GM12891 (cell line): ENCODE results near the gene SIK3.
"Not testable (repeated sequence)": the region's sequence is repeated elsewhere in the genome, so short reads cannot be mapped to it uniquely, and the experiment has no call there.

Experiments
- DNase-seq: peaks from one replicate; pipeline ENCODE4 v3.0.0; 2011; ENCODE audit warnings: low spot score; ENCODE audit not compliant: insufficient read length
- FAIRE-seq: peaks from 2 replicates; lab custom pipeline; 2011; peaks lifted over from hg19 to GRCh38; lab: Jason Lieb, UNC
- PAX5 ChIP-seq: IDR thresholded peaks from 2 replicates; pipeline ENCODE4 v1.6.1; 2011; ENCODE audit warnings: low read length, moderate library complexity, mild to moderate bottlenecking; ENCODE audit not compliant: insufficient read depth, severe bottlenecking
- POLR2A ChIP-seq: IDR thresholded peaks from 2 replicates; pipeline ENCODE4 v1.6.1; 2011; ENCODE audit warnings: low read depth, low read length, control low read depth
- POLR2AphosphoS5 ChIP-seq: IDR thresholded peaks from 2 replicates; pipeline ENCODE4 v1.6.1; 2011; ENCODE audit warnings: low read depth, low read length, control low read depth
- POU2F2 ChIP-seq: IDR thresholded peaks from 2 replicates; pipeline ENCODE4 v1.6.1; 2011; ENCODE audit warnings: low read depth, mild to moderate bottlenecking, control low read depth, low read length, moderate library complexity
- SPI1 ChIP-seq: IDR thresholded peaks from 2 replicates; pipeline ENCODE4 v1.6.1; 2011; ENCODE audit warnings: low read depth, low read length, control low read depth
- TAF1 ChIP-seq: IDR thresholded peaks from 2 replicates; pipeline ENCODE4 v1.6.1; 2011; ENCODE audit warnings: low read depth, low read length, control low read depth

SIK3 gene

GRCh38 chr11:117128289-117128688 lies 30.1 kb upstream of the SIK3 start:
- no peak for TF ChIP-seq TAF1
- TF ChIP-seq POLR2A: no peak
- TF ChIP-seq SPI1: no peak
- no peak for TF ChIP-seq PAX5
- no peak for TF ChIP-seq POLR2AphosphoS5
- TF ChIP-seq POU2F2: no peak
- no peak for FAIRE-seq
- no peak for DNase-seq

GRCh38 chr11:117127171-117127901 lies 29.1 kb upstream of the SIK3 start:
- no peak for TF ChIP-seq POLR2A
- TF ChIP-seq POU2F2: no peak
- no peak for TF ChIP-seq POLR2AphosphoS5
- TF ChIP-seq SPI1: no peak
- no peak for TF ChIP-seq TAF1
- no peak for TF ChIP-seq PAX5
- FAIRE-seq (no peak), DNase-seq (no peak)

- no peak for DNase-seq
- FAIRE-seq: peak; percentile 74
- no peak for TF ChIP-seq POLR2A
- TF ChIP-seq PAX5: no peak
- peak; percentile 38; the same call in 1 of the 2 replicates for TF ChIP-seq SPI1
- no peak for TF ChIP-seq TAF1
Observed at GRCh38 chr11:117126223-117126965, 28.2 kb upstream of the SIK3 start.

GRCh38 chr11:117122556-117122955 lies 24.3 kb upstream of the SIK3 start:
- DNase-seq: no peak
- FAIRE-seq: no peak
- TF ChIP-seq SPI1 (no peak), POLR2A (no peak), PAX5 (no peak), POU2F2 (no peak), POLR2AphosphoS5 (no peak), TAF1 (no peak)

- no peak for FAIRE-seq
- no peak for DNase-seq
- no peak for TF ChIP-seq POLR2A
- no peak for TF ChIP-seq POU2F2
- no peak for TF ChIP-seq PAX5
- no peak for TF ChIP-seq SPI1
- no peak for TF ChIP-seq POLR2AphosphoS5
- no peak for TF ChIP-seq TAF1
Observed at GRCh38 chr11:117121176-117121575, 22.9 kb upstream of the SIK3 start.

GRCh38 chr11:117117681-117118080 lies 19.5 kb upstream of the SIK3 start:
- DNase-seq (no peak), FAIRE-seq (no peak)
- no peak for TF ChIP-seq PAX5

- FAIRE-seq, DNase-seq: not testable (repeated sequence)
Observed at GRCh38 chr11:117112939-117113338, 14.7 kb upstream of the SIK3 start.

- not testable (repeated sequence) for DNase-seq, FAIRE-seq
Observed at GRCh38 chr11:117112497-117112896, 14.3 kb upstream of the SIK3 start.

- DNase-seq (no peak), FAIRE-seq (no peak)
- no peak for TF ChIP-seq POLR2A
- TF ChIP-seq POLR2AphosphoS5: no peak
- no peak for TF ChIP-seq PAX5
- TF ChIP-seq POU2F2: no peak
- TF ChIP-seq SPI1: no peak
- TF ChIP-seq TAF1: no peak
Observed at GRCh38 chr11:117110294-117110950, 12.2 kb upstream of the SIK3 start.

- no peak for TF ChIP-seq SPI1
- no peak for TF ChIP-seq POLR2AphosphoS5
- TF ChIP-seq PAX5: no peak
- no peak for TF ChIP-seq POLR2A
- no peak for TF ChIP-seq POU2F2
- TF ChIP-seq TAF1: no peak
- DNase-seq (no peak), FAIRE-seq (no peak)
Observed at GRCh38 chr11:117107701-117108590, 9.7 kb upstream of the SIK3 start.
